Liver (tissue), 9 donors: ENCODE measurements around the gene SERPINI1. TPM values are rescaled to one million over a fixed set of nuclear protein-coding genes. Genes with fewer than 3 reads are reported as not detected.

ENCODE experiments used
- DNase-seq: peaks from one replicate; pipeline ENCODE4 v3.0.0-alpha.2; 2017; ENCODE audit warnings: low spot score
- H3K27ac ChIP-seq, 2 donors: one replicate each; pipeline ENCODE4 v1.7.0; 2013; ENCODE audit warnings: inconsistent platforms in 2 of 2, low read length in 2 of 2, control low read depth in 1 of 2, low read depth in 1 of 2, mild to moderate bottlenecking in 1 of 2
- H3K27me3 ChIP-seq, 4 donors: one replicate each; pipeline versions ENCODE4 v1.6.1 to v1.7.0; 2013; ENCODE audit warnings: low read length in 3 of 4, inconsistent platforms in 1 of 4, mild to moderate bottlenecking in 1 of 4, moderate library complexity in 1 of 4; ENCODE audit not compliant: control insufficient read depth in 4 of 4, insufficient read depth in 4 of 4
- H3K36me3 ChIP-seq, 4 donors: one replicate each; pipeline versions ENCODE4 v1.6.1 to v1.7.0; 2013; ENCODE audit warnings: low read length in 3 of 4, mild to moderate bottlenecking in 3 of 4, low read depth in 1 of 4, moderate library complexity in 1 of 4; ENCODE audit not compliant: control insufficient read depth in 4 of 4, insufficient read depth in 3 of 4
- H3K4me1 ChIP-seq, 4 donors: one replicate each; pipeline versions ENCODE4 v1.6.1 to v1.7.0; 2013; ENCODE audit warnings: low read length in 3 of 4, mild to moderate bottlenecking in 3 of 4, moderate library complexity in 1 of 4; ENCODE audit not compliant: control insufficient read depth in 4 of 4, insufficient read depth in 4 of 4
- H3K4me3 ChIP-seq, 3 donors: one replicate each; pipeline versions ENCODE4 v1.6.1 to v1.7.0; 2013; ENCODE audit warnings: low read length in 3 of 3, control low read depth in 1 of 3, low read depth in 1 of 3, mild to moderate bottlenecking in 1 of 3
- H3K9ac ChIP-seq, 2 donors: one replicate each; pipeline ENCODE4 v1.7.0; 2013; ENCODE audit warnings: low read length in 2 of 2, mild to moderate bottlenecking in 2 of 2, moderate library complexity in 2 of 2, control low read depth in 1 of 2, low read depth in 1 of 2
- H3K9me3 ChIP-seq, 4 donors: one replicate each; pipeline versions ENCODE4 v1.6.1 to v1.7.0; 2013; ENCODE audit warnings: low read length in 3 of 4; ENCODE audit not compliant: control insufficient read depth in 4 of 4
- EGR1 ChIP-seq, 2 donors: IDR thresholded peaks; 2 replicates each; pipeline ENCODE4 v1.6.1; 2016 to 2018; ENCODE audit warnings: antibody characterized with exemption in 2 of 2, low read depth in 2 of 2
- FOXA1 ChIP-seq: IDR thresholded peaks from 2 replicates; pipeline ENCODE4 v1.6.1; 2016; ENCODE audit warnings: antibody characterized with exemption
- FOXA2 ChIP-seq: IDR thresholded peaks from 2 replicates; pipeline ENCODE4 v1.6.1; 2016; ENCODE audit warnings: antibody characterized with exemption
- GABPA ChIP-seq, 2 donors: IDR thresholded peaks in 1 of 2; conservative IDR thresholded peaks in 1 of 2; 2 replicates each; pipeline ENCODE4 v1.6.1; 2016; ENCODE audit warnings: antibody characterized with exemption in 2 of 2, mild to moderate bottlenecking in 1 of 2, moderate library complexity in 1 of 2
- HNF4A ChIP-seq, 2 donors: conservative IDR thresholded peaks; 2 replicates each; pipeline ENCODE4 v1.6.1; 2016; ENCODE audit warnings: antibody characterized with exemption in 2 of 2, mild to moderate bottlenecking in 2 of 2
- HNF4G ChIP-seq: IDR thresholded peaks from 2 replicates; pipeline ENCODE4 v1.6.1; 2016; ENCODE audit warnings: antibody characterized with exemption
- JUND ChIP-seq, 2 donors: IDR thresholded peaks; 2 replicates each; pipeline ENCODE4 v1.6.1; 2016; ENCODE audit warnings: antibody characterized with exemption in 2 of 2
- NR2F2 ChIP-seq: IDR thresholded peaks from 2 replicates; pipeline ENCODE4 v1.6.1; 2016; ENCODE audit warnings: antibody characterized with exemption
- RAD21 ChIP-seq, 2 donors: IDR thresholded peaks; 2 replicates each; pipeline ENCODE4 v1.6.1; 2016; ENCODE audit warnings: antibody characterized with exemption in 2 of 2, mild to moderate bottlenecking in 2 of 2
- RXRA ChIP-seq, 2 donors: IDR thresholded peaks; 2 replicates each; pipeline ENCODE4 v1.6.1; 2017 to 2018; ENCODE audit warnings: antibody characterized with exemption in 2 of 2, mild to moderate bottlenecking in 1 of 2
- SP1 ChIP-seq: IDR thresholded peaks from 2 replicates; pipeline ENCODE4 v1.6.1; 2018; ENCODE audit warnings: antibody characterized with exemption, mild to moderate bottlenecking
- TAF1 ChIP-seq: conservative IDR thresholded peaks from 2 replicates; pipeline ENCODE4 v1.6.1; 2016; ENCODE audit warnings: antibody characterized with exemption, mild to moderate bottlenecking
- YY1 ChIP-seq: IDR thresholded peaks from 2 replicates; pipeline ENCODE4 v1.6.1; 2016; ENCODE audit warnings: antibody characterized with exemption, mild to moderate bottlenecking
- WGBS: extraction: QIAGEN DNeasy Blood & Tissue Kit; methylation state at CpG from one replicate; pipeline ENCODE4 v1.1.7; 2013; 5-methylcytosine and 5-hydroxymethylcytosine counted together
- polyA plus RNA-seq, 2 donors: library from polyadenylated mRNA; stranded (reverse) in 1 of 2; unstranded in 1 of 2; fragments of 200-250 nt in 1 of 2; fragments of >200 nt in 1 of 2; fragmentation: Nextera tagmentation in 1 of 2; extraction: Ambion mirVana in 1 of 2; gene quantifications; one replicate each; pipeline versions ENCODE4 v1.2.1 to v1.2.3, GENCODE V29; 2013 to 2015
- total RNA-seq, 2 donors: library from RNA; depleted of rRNA; stranded (reverse); fragments of >200 nt; gene quantifications; one replicate each; pipeline ENCODE4 v1.2.3, GENCODE V29; 2014
- TF ChIP-seq, protein P1 (sequence below): IDR thresholded peaks from 2 replicates; pipeline ENCODE4 v1.6.1; 2016; ENCODE audit warnings: antibody characterized with exemption
- TF ChIP-seq, protein P2 (sequence below): fragments of 150-350 bp; IDR thresholded peaks from 2 replicates; pipeline ENCODE4 v1.5.1; 2017; ENCODE audit warnings: improper control_type of control experiment, low read depth, low read length; ENCODE audit not compliant: missing input control
- TF ChIP-seq, protein P3 (sequence below): IDR thresholded peaks from 2 replicates; pipeline ENCODE4 v1.6.1; 2016; ENCODE audit warnings: antibody characterized with exemption
- TF ChIP-seq, protein P4 (sequence below): IDR thresholded peaks from 2 replicates; pipeline ENCODE4 v1.6.1; 2016; ENCODE audit warnings: antibody characterized with exemption
- TF ChIP-seq, protein P5 (sequence below): IDR thresholded peaks from 2 replicates; pipeline ENCODE4 v1.6.1; 2016; ENCODE audit warnings: antibody characterized with exemption, mild to moderate bottlenecking
- donor health status: healthy.
- donor health status: healthy.
- donor health status: healthy.
- donor health status: healthy.
- donor health status: healthy.

Gene SERPINI1
- total and polyA plus RNA-seq, 4 donors = 0.90 to 23.6 (median 1.9) TPM

DNA sequence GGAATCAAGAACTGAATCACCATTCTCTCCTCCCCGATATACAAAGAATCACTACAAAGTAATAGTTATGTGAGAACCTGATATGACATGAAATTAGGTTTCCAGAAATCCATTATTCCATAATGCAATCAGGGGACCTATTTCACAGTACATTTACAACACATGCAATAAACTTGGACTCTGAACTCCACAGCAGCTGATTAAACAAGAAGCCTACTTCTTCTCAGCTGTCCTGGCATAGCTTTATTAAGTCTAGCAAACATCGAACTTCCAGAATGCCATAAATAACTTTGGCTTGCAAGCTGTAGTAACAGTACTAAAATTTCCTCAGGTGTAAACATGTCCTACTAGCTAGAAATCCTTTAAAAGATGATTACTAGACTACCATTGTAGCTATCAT, 18.6 kb upstream of the SERPINI1 start:
- no peak overlapping the region for H3K4me3 ChIP-seq
- 62% methylated on average over 2 of the region's 2 CpGs for WGBS
- TF ChIP-seq EGR1 (IDR thresholded peaks at IDR 0.05; ENCODE audit: low read depth in 2 of 2) (no peak), FOXA1 (no peak), HNF4A (conservative IDR thresholded peaks at IDR 0.05) (peak; percentile 79 to 87), RXRA (IDR thresholded peaks at IDR 0.05) (peak in 1 of 2 donors; percentile 17), TAF1 (no peak), SP1 (peak; percentile 34), RAD21 (IDR thresholded peaks at IDR 0.05) (no peak), HNF4G (peak; percentile 44), NR2F2 (no peak), YY1 (no peak), FOXA2 (peak; percentile 16), GABPA (IDR thresholded peaks at IDR 0.05 in 1 of 2, conservative IDR thresholded peaks at IDR 0.05 in 1 of 2) (no peak)
- TF ChIP-seq, protein P1, sequence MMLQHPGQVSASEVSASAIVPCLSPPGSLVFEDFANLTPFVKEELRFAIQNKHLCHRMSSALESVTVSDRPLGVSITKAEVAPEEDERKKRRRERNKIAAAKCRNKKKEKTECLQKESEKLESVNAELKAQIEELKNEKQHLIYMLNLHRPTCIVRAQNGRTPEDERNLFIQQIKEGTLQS = peak; percentile 56
- TF ChIP-seq, protein P2, sequence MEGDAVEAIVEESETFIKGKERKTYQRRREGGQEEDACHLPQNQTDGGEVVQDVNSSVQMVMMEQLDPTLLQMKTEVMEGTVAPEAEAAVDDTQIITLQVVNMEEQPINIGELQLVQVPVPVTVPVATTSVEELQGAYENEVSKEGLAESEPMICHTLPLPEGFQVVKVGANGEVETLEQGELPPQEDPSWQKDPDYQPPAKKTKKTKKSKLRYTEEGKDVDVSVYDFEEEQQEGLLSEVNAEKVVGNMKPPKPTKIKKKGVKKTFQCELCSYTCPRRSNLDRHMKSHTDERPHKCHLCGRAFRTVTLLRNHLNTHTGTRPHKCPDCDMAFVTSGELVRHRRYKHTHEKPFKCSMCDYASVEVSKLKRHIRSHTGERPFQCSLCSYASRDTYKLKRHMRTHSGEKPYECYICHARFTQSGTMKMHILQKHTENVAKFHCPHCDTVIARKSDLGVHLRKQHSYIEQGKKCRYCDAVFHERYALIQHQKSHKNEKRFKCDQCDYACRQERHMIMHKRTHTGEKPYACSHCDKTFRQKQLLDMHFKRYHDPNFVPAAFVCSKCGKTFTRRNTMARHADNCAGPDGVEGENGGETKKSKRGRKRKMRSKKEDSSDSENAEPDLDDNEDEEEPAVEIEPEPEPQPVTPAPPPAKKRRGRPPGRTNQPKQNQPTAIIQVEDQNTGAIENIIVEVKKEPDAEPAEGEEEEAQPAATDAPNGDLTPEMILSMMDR = no peak
- TF ChIP-seq, protein P3, sequence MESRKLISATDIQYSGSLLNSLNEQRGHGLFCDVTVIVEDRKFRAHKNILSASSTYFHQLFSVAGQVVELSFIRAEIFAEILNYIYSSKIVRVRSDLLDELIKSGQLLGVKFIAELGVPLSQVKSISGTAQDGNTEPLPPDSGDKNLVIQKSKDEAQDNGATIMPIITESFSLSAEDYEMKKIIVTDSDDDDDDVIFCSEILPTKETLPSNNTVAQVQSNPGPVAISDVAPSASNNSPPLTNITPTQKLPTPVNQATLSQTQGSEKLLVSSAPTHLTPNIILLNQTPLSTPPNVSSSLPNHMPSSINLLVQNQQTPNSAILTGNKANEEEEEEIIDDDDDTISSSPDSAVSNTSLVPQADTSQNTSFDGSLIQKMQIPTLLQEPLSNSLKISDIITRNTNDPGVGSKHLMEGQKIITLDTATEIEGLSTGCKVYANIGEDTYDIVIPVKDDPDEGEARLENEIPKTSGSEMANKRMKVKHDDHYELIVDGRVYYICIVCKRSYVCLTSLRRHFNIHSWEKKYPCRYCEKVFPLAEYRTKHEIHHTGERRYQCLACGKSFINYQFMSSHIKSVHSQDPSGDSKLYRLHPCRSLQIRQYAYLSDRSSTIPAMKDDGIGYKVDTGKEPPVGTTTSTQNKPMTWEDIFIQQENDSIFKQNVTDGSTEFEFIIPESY = no peak
- TF ChIP-seq, protein P4, sequence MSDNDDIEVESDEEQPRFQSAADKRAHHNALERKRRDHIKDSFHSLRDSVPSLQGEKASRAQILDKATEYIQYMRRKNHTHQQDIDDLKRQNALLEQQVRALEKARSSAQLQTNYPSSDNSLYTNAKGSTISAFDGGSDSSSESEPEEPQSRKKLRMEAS = peak; percentile 36
- no peak overlapping the region for H3K9ac ChIP-seq
- no peak overlapping the region for H3K27ac ChIP-seq
- no peaks in the 10 kb centered on the region for H3K9me3 ChIP-seq
- no peak for DNase-seq
- peaks cover 0 to 4% (median 2%) of the 10 kb centered on the region in 4 donors for H3K4me1 ChIP-seq
- no peaks in the 10 kb centered on the region for H3K27me3 ChIP-seq
- H3K36me3 ChIP-seq = peaks cover 6 to 15% (median 11%) of the 10 kb centered on the region in 4 donors

- Histone ChIP-seq H3K9me3 (no peaks in the 10 kb centered on the region), H3K27me3 (no peaks in the 10 kb centered on the region), H3K4me3 (no peak overlapping the region), H3K36me3 (peaks cover 6 to 15% (median 11%) of the 10 kb centered on the region in 4 donors), H3K9ac (no peak overlapping the region), H3K4me1 (peaks cover 0 to 4% (median 2%) of the 10 kb centered on the region in 4 donors), H3K27ac (no peak overlapping the region)
- no peak for DNase-seq
- 100% methylated on average over 1 of the region's 1 CpG for WGBS
- TF ChIP-seq SP1 = no peak
- TF ChIP-seq, protein P5, sequence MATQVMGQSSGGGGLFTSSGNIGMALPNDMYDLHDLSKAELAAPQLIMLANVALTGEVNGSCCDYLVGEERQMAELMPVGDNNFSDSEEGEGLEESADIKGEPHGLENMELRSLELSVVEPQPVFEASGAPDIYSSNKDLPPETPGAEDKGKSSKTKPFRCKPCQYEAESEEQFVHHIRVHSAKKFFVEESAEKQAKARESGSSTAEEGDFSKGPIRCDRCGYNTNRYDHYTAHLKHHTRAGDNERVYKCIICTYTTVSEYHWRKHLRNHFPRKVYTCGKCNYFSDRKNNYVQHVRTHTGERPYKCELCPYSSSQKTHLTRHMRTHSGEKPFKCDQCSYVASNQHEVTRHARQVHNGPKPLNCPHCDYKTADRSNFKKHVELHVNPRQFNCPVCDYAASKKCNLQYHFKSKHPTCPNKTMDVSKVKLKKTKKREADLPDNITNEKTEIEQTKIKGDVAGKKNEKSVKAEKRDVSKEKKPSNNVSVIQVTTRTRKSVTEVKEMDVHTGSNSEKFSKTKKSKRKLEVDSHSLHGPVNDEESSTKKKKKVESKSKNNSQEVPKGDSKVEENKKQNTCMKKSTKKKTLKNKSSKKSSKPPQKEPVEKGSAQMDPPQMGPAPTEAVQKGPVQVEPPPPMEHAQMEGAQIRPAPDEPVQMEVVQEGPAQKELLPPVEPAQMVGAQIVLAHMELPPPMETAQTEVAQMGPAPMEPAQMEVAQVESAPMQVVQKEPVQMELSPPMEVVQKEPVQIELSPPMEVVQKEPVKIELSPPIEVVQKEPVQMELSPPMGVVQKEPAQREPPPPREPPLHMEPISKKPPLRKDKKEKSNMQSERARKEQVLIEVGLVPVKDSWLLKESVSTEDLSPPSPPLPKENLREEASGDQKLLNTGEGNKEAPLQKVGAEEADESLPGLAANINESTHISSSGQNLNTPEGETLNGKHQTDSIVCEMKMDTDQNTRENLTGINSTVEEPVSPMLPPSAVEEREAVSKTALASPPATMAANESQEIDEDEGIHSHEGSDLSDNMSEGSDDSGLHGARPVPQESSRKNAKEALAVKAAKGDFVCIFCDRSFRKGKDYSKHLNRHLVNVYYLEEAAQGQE = no peak
- TF ChIP-seq JUND (IDR thresholded peaks at IDR 0.05) = no peak
- TF ChIP-seq, protein P2 = no peak
- no peak for TF ChIP-seq HNF4A (conservative IDR thresholded peaks at IDR 0.05)
- no peak for TF ChIP-seq GABPA (IDR thresholded peaks at IDR 0.05 in 1 of 2, conservative IDR thresholded peaks at IDR 0.05 in 1 of 2)
- TF ChIP-seq, protein P3 = no peak
- no peak for TF ChIP-seq TAF1
- TF ChIP-seq, protein P1 = no peak
- no peak for TF ChIP-seq FOXA2
- no peak for TF ChIP-seq HNF4G
- no peak for TF ChIP-seq YY1
Measured at GRCh38 chr3:167718582-167718981, 16.9 kb upstream of the SERPINI1 start.
